Fibroblast of upper back skin (primary cell): ENCODE data around the gene GPR15.

Experiments used
- DNase-seq: peaks from one replicate; pipeline ENCODE4 v3.0.0-alpha.2; 2013

The GPR15 gene

DNA sequence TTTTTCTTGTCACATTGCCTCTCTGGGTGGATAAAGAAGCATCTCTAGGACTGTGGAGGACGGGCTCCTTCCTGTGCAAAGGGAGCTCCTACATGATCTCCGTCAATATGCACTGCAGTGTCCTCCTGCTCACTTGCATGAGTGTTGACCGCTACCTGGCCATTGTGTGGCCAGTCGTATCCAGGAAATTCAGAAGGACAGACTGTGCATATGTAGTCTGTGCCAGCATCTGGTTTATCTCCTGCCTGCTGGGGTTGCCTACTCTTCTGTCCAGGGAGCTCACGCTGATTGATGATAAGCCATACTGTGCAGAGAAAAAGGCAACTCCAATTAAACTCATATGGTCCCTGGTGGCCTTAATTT lies 478 bp downstream of the GPR15 start:
- DNase-seq: no peak

DNA sequence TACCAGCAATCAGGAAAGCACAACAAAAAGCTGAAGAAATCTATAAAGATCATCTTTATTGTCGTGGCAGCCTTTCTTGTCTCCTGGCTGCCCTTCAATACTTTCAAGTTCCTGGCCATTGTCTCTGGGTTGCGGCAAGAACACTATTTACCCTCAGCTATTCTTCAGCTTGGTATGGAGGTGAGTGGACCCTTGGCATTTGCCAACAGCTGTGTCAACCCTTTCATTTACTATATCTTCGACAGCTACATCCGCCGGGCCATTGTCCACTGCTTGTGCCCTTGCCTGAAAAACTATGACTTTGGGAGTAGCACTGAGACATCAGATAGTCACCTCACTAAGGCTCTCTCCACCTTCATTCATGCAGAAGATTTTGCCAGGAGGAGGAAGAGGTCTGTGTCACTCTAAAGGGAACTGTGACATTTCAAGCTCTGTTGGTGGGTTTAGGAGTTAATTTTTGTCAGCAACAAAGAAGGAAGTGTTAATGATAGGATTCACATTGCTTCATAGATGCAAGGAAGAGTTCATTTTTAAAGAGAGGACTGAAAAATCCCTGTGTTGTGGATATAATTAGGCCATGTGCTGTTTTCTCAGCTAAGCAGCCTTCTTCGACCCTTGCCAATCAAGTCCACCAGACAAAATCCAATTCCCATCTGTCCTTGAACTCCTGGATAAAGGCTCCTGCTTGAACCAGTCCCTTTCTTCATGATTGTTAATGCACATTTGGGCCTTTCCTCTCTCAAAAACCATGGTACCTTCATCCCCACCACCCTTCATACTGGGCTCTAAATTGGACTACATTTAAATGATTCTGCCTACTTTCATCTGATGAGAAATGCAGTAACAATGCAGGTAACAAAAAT lies 1.2 kb downstream of the GPR15 start:
- no peak for DNase-seq

DNA sequence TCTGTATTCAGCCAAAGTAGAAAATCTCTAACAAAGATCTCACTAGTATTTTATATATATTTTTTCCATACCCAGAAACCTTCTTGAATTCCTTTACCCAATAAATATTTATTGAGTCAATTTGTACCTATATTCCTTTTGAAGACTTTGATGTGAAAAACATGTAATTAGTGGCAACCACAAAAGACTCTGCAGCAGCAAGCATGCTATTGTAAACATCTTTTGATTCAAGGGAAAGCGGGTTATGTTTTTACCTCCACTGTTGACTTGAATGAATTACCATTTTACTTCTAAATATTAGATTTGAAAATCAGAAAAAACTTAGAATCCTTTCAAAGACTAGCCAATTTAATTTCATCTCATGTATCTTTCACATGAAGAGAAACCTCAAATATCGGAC lies 2.4 kb downstream of the GPR15 start:
- DNase-seq: no peak

DNA sequence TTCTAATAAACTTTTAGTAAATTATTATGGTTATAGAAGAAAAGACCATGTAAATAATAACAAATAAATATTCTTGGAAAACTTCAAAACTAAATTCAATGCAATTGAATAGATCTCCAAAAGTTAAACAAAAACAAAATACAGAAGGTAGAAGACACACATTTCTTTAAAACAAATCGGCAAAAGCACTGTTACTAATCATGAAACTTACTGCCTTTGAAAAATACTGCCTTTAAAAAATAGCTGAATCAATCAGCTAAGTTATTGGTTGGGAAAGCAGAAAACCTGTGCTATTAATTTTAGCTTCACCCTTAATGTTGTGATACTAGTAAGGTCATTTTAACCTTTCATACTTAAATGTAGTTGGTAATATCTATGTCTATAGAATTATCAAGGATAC lies 3.0 kb downstream of the GPR15 start:
- DNase-seq: no peak

DNA sequence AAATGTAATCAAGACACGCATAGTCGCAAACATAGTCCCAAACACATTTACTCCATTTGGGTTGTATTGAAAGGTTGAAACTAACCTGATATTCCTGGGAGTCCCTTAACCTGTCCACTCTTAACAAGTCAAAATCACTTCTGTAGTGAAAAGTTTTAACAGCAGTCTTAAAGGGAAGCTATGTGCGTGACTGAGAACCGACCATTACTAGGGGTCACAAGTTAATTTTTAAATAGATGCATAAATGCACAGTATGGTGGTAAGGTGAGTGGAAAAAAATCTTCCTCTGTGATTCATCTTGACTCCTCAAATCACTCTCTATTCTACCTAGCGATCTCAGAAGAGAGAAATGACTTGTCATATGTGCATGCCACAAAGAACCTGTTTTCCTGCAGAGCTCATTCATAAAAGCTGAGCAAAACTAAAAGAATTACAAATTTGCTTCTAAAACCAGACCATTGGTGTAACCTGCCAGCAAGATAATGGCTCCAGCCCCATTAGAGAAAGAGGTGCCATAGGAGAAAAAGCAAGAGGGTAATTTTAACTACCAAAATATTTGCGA lies 4.8 kb downstream of the GPR15 start:
- DNase-seq: no peak

DNA sequence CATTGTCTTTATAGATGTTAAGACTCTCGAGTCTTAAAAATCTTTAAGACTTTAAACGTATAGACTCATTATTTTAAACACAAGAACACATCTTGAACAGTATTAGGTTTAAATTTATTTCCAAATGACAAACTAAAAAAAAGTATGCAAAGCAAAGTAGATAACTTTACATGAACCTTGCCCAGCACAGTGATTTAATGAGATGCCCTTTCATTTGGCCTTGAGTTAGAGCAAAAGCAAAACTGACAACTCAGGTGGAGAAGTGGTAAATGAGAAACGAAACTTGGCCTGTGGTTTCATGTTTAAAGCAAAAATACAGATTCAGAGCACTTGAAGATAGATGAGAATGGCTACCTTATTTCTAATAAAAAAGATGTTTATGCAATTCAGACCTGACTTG lies 8.6 kb downstream of the GPR15 start:
- DNase-seq: no peak

DNA sequence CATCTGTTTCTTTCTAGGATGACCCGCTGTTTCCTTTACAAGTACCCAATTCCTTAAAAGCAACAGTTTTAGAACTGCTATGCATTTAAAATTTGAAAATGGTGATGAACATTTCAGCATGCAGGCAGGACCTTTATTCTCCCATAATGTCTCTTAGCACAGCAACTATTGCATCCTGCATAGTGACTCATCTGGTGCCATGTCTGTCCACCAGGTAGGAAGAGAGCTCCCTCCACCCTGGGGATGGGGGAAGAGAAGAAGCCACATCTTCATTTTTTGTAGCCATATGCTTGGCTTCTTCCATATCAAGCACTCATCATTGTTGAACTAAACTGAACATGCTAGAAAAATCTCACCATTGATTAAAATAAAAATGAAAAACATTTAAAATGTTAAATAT lies 9.9 kb downstream of the GPR15 start:
- DNase-seq: no peak

DNA sequence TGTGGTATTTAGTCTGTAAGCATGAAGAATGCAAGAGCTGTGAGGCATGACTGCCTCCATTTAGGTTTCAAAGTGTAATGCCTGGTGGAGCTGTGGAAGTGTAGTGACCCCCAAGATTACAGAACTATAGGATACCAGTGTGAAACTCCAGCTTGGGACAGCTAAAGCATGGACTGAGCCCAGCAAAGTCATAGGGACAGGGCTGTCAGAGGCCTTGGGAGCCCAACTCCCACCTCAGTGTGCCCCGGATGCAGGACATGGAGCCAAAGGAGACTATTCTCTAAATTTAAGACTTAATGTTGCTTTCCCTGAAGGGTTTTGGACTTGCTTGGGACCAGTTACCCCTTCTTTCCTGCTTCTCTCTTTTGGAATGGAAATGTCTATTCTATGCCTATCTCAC lies 10.8 kb downstream of the GPR15 start:
- no peak for DNase-seq

DNA sequence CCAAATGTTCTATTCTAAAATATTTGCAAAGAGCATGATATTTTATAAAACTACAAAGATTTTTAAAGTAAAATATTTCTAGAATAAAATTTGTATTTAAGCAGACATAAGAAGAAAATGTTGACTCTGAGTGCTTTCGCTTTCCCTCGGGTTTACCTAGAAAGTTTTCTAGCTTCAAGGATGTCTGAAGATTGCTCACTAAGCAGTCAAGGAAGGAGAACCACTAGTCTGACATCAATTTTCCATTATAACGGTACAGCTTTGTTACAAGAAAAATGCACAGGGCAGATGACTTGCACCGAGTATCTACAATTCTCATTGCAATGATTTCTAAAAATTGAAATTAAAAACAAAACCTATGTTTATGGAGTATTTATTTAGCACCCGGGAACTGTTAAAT lies 14.2 kb downstream of the GPR15 start:
- no peak for DNase-seq

DNA sequence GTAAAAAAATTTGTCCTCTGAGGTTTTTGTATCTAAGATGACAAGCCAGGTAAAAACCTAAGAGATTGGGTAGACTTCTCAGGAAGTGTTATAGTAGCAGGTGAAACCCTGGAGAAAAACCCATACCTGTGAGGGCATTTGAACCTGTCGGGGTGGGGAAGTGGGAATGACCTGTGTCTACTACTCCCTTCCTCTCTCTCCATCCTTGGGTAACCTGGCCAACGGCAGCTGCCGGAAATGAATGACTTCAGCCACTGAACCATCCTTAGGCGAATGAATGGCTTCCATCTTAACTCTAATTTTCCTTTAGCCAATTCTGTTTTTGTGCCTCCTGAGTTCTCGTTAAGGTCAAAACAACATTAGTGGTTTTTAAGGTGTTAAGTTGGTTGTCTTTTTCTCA lies 16.8 kb downstream of the GPR15 start:
- no peak for DNase-seq

DNA sequence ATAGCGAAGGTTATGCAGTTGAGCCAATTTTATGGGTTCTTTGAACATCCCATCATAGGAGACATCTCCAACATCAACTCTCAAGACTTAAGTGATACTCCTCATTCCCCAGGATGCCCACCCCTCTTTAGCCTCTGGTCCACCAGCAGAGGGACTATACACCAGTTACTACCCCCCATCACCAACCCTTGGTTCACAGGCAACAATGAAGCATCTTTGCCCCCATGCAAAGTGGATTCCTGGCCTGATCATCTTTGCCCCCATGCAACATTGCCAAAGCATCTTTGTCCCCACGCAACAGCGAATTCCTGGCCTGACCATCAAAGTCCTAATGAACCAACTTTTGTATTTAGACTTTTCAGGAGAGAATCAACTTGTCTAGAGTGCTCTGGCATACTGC lies 19.1 kb downstream of the GPR15 start:
- DNase-seq: no peak

DNA sequence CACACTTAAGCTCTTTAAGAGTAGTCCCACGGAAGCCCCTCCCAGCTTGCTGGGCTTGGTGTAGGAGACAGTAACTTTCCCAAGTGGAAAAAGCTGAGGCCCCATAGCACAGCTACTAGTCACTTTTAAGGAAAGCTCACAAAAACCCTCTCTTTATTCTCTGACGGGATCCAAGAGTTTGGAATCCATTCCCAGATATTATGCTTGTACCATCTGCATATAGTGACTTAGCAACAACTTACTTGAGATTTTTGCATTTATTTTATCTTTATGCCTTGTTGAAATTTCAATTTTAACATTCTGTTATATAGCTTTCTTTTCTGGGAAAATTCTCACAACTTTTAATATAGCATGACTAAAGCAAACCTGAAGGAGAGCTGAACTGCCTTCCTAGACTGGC lies 19.5 kb downstream of the GPR15 start:
- no peak for DNase-seq

DNA sequence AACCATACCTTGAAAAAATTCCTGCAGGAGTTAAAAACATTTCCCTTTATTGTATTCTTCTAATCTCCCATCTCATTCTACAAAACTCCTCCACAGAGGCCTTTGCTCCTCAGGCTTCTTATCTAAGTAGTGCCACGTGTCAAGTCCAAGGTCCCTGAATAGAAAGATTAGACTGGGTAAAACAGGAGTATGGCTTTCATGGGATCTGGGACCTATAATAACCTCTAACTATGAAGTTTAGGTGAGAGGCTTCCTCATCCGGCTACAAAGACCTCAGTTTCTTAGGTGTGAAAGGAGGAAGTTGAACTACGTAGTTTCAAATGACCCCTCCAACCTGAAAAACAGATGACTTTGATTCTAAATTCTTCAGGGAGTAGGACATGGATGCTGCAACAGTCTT lies 20.0 kb downstream of the GPR15 start:
- no peak for DNase-seq

DNA sequence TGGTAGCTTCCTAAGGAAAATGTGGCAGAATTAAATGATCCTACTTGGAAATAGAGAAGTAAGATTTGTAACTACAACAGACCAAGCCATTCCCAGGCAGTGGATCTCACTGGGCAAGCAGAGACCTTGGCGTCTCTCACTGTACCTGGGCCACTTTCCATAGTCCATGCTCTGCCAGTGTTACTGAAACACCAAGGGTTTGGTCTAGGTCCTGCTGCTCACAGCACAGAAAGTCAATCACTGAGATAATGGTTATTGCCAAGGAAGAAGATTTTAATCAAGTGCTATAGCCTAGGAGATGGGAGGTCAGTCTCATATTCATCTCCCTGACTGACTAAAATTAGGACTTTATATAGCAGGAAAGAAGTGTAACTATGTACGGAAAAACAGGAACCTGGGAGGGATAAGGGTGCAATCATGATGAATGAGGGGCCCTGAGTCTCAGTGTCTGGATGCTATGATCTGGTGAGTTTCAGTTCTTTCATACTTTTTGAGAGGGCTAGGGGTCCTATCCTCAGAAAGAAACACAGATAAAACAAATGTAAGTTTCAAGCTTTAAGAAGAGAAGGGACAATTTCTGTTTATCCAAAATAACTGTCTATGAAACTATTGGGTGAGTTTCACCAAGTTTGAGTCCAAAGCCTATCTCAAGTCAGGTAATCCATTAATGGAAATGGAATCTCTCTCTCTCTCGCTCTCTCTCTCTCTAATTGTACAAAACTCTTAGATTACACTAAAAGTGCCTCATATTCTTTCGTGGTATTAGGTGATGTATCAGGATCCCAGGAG lies 20.6 kb downstream of the GPR15 start:
- DNase-seq: no peak

DNA sequence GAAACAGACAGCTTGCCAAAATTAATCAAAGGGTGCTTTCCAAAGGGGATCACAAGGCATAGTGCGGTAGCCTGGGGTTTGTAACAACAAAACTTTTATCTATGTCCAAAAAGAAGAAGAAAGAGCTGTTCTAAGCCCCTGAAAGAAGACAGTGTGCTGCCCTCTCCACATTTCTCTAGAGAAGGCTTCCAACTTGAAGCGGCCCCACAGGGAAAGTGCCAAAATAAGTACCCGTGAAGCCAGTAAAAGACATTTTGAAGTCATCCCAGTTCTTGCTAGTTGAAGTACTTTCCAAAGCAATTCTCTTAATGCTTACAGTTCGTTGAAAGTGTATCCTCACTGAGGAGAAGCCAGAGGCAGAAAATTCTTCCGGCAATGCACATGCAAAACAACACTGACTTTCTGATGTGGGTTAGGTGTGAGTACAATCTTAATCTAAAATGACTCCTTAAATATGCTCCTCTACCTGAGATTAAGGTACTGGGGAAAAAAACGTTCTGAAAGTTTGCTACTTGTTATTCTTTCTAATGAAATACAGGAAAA lies 21.3 kb downstream of the GPR15 start:
- DNase-seq: no peak

DNA sequence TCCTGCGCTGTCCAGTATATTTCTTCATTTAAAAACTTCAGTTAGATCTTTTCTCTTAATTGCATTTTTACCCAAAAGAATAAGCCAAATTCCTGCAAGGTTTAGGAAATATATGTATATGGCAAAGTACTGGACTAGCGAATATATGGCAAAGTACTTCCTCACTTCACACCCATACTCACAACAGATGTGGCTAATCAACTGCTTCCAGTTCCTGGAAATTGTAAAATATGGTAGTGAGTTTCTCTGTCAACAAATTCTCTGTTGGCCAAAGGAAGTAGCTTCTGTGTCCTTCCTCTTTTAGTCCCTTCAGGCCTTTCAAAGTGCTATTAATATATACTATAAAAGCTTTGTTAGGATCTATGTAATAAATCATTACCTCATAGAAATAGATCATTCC lies 22.0 kb downstream of the GPR15 start:
- no peak for DNase-seq

DNA sequence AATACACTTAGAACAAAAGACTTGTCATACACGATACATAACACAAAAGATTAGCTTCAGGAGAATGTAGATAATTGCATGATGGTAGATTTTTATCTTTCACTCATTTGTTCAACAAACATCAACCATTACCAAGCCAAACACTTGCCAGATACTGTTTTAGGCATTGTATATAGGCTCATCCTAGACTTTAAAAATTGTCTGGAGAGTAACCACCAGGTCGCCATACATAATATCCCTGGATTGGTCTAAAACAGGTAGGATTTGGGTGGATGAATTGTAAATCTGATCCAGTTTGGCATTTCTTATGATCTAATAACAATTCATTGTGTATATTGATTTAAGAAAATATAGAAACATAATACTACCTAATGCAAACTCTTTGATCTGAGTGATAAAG lies 22.8 kb downstream of the GPR15 start:
- no peak for DNase-seq

DNA sequence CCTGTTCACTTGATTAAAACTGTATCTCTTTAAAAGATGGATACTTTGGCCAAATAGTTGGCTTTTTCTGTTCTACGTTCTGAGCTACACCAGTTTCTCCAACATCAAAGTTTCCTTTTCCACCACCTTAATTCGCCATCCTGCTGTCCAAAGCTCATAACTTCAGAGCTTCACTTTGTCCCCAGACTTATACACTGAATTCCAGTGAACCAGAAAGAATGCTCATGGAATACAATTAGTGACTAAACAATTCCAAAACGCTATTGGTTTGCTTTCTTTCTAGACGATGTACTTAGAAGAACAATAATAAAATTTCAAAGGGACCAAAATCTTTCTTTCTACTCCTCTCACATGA lies 23.2 kb downstream of the GPR15 start:
- DNase-seq: no peak

DNA sequence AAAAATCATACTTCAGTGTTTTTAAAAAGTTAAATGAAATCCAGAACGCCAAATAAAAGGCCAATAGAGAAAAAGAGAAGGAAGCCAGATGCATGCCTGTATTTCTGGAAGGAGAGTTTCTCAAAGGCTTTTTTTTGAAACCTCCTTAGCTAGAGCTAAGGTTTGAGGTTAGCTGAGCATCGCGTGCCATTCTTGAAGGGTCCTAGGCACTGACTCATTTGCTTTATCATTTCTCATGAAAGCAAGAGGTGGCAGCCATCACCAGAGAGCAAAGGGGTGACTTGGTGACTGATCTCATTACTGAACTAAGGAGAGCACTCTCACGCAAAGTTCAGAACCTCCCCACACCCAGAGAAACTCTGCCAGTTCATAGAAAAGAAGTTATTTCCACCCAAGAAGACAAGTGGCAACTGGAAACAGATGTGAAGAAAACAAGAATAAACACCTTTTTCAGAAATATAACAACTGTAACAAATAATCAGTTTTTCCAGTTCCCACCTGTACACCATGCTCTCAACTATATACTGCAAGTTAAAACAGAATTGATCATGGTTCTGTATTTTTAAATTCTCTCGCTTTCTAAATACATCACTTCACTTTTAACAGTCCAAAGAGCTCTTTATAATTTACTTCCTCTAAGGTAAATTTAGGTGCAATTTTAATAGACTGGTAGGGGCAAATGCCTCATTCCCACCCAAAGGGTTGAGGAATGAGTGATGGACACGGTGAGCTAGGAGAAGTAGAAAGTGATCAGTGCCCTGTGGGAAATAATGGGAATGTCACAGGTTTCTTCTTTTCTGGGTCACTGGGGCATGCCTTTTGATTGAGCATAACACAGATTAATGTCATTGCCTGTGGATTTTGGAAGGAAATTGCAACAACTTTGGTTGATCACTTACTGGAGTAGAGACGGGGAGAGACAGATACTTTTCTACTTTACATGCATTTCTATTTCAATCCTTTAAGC lies 24.7 kb downstream of the GPR15 start:
- no peak for DNase-seq

DNA sequence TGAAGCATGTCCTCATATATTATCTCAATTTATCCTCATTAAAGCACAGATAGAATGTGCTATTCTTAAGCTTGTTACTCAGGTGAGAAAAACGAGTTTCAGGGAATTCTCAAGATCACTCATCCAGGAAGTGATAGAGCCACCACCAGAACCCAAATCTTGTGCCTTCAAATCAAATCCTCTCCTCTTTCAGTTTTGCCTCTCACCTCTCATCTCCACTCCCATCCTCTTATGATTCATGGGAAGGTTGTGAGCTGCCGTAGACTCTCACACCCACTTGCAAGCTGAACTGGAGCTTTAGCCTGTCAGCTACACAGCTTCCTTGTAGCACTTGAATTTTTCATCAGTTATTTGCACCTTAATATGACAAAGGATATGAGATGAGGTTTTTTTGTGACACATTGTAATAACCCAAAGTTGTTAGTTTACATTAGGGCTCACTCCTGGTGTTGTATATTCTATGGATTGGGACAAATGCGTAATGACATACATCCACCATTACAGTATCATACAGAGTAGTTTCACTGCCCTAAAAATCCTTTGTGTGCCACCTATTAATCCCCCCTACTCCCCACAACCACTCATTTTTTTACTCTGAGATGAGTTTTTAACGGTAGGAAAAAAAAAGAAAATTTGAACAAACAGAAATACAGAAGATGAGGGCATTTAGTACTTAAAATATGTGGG lies 25.7 kb downstream of the GPR15 start:
- DNase-seq: no peak

DNA sequence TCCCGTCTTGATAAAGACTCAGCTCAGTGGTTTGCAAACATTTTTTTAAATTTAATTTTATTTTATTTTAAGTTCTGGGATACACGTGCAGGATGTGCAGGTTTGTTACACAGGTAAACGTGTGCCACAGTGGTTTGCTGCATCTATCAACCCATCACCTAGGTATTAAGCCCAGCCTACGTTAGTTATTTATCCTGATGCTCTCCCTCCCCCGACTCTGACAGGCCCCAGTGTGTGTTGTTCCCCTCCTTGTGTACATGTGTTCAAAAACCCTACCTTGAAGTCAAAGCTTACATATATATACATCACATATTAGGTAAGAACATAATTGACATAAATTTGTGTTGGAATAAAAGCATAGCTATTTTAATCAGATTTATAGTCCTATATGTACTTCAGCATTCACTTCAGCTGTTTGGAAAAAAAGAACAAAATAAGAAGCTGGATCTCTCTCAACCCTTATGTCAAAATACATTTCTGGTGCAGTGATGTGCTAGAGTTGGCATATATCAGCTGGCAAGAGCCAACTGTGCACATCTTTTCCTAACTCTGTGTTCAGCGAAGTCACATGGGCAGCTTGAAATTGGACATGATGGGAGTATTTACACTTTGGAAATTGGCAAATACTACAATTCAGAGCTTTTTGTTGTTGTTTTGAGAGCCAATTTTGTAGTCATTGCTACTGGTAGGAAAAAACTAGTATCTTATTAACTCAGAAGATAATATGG lies 26.5 kb downstream of the GPR15 start:
- DNase-seq: no peak
